ENCODE data around the gene LYZ.

The LYZ gene

DNA sequence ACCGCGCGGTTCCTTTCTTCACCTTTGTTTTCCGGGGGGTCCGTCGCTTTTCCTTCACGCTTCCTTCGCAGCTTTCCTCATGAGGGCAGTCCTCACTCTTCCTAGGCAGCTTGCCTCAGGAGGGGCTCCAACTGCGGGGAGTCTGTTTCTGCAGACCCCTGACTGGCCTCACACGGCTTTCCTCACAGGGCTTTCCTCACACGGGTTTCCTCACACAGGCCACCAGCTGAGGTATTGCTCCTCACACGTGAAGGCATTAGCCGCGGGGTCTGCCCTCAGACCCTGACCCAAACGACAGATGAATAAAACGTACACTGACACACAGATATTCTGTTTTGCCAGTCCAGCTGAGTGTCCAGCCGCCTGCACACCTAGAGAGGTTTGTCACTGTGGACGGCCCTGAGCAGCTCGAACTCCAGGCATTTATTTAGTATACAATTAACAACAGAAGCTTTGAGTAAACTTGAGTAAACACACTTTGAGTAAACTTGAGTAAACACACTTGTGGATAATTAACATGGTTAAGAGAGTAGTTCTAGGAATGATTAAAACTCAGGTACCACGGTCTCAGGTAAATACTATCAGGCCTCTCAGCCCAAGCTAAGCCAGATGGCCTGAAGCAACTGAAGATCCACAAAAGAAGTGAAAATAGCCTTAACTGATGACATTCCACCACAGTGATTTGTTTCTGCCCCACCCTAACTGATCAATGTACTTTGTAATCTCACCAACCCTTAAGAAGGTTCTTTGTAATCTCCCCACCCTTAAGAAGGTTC lies 16.1 kb upstream of the LYZ start:
- no peak overlapping the region for H3K4me3 ChIP-seq (ENCODE audit: low read depth, low read length)
- TF ChIP-seq, protein P1, sequence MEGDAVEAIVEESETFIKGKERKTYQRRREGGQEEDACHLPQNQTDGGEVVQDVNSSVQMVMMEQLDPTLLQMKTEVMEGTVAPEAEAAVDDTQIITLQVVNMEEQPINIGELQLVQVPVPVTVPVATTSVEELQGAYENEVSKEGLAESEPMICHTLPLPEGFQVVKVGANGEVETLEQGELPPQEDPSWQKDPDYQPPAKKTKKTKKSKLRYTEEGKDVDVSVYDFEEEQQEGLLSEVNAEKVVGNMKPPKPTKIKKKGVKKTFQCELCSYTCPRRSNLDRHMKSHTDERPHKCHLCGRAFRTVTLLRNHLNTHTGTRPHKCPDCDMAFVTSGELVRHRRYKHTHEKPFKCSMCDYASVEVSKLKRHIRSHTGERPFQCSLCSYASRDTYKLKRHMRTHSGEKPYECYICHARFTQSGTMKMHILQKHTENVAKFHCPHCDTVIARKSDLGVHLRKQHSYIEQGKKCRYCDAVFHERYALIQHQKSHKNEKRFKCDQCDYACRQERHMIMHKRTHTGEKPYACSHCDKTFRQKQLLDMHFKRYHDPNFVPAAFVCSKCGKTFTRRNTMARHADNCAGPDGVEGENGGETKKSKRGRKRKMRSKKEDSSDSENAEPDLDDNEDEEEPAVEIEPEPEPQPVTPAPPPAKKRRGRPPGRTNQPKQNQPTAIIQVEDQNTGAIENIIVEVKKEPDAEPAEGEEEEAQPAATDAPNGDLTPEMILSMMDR (IDR thresholded peaks at IDR 0.05; ENCODE audit: insufficient read depth, low read depth, low read length, missing control alignments), result no peak
- no peak for DNase-seq (ENCODE audit: low read depth)

DNA sequence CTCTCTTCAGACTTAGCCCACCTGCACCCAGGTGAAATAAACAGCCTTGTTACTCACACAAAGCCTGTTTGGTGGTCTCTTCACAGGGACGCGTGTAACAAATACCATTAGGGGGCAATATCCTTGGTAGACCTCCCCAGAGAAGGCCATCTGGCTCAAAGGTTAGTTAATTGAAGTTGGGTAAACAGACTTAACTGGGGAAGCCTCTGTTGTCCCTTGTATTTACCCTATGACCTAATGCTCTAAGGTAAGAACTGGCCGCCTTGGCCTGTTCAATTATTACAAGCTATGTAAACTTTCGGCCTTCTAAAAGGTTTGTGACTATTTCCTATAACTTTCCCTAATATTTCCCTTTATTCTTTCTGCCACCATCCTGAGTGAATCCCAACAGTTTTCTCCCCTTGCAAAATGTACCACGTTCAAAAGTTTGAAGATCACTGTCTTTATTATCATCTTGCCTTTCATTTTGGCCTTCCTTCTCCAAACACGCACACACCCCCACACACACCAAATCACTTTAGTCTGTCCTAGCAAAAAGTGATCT lies 15.3 kb upstream of the LYZ start:
- H3K4me3 ChIP-seq (ENCODE audit: low read depth, low read length), result no peak overlapping the region
- no peak for DNase-seq (ENCODE audit: low read depth)
- TF ChIP-seq, protein P1 (IDR thresholded peaks at IDR 0.05; ENCODE audit: insufficient read depth, low read depth, low read length, missing control alignments), result no peak

DNA sequence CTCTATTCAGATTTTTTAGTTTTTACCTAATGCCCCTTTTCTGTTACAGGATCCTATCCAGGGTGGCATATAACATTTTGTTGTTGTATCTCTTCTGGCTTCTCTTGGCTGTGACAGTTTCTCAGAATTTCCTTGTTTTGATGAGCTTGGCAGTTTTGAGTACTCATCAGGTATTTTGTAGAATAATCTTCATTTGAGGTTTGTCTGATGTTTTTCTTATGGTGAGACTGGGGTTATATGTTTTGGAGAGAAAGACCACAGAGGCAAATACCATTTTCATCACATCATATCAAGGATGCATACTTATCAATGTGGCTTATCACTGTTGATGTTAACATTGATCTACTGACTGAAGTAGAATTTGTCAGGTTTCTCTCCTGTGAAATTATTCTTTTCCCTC lies 14.0 kb upstream of the LYZ start:
- H3K4me3 ChIP-seq (ENCODE audit: low read depth, low read length), result no peak overlapping the region
- no peak for DNase-seq (ENCODE audit: low read depth)
- TF ChIP-seq, protein P1 (IDR thresholded peaks at IDR 0.05; ENCODE audit: insufficient read depth, low read depth, low read length, missing control alignments), result no peak

DNA sequence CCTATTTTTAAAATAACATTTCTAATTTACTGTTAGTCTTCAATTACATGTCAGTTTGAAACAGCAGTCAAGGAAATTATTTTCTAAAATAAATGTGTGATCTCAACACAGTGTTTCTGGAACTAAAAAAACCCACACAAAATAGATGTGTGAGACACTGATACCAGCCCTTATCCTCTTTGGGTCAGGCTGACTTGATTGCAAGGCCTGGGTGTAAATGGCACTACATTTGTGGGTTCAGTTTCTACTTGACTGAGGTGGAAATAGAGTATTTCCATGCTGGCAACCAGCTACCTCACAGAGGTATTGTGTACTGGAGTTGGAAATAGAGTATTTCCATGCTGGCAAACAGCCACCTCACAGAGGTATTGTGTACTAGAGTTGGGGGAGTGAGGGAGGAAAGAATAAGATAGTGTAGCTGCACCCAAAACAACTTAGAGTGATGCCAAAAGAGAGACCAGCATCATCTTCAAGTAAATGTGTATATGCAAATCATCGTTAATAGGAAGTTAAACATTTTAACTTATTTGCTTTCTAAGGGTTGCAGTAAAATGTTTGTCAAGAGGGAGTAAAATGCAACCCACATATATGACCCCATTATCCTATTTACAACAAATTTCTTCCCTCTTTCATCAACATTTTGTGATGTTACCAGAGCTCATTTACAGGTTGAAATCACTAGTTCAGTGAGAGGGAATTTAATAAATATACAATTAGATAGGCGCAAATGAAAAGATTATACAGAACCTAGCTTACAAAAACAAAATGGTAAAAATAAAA lies 10.7 kb upstream of the LYZ start:
- TF ChIP-seq, protein P1 (IDR thresholded peaks at IDR 0.05; ENCODE audit: insufficient read depth, low read depth, low read length, missing control alignments), result no peak
- no peak for DNase-seq (ENCODE audit: low read depth)
- H3K4me3 ChIP-seq (ENCODE audit: low read depth, low read length), result no peak overlapping the region

- no peak overlapping the region for H3K4me3 ChIP-seq (ENCODE audit: low read depth, low read length)
- TF ChIP-seq, protein P1 (IDR thresholded peaks at IDR 0.05; ENCODE audit: insufficient read depth, low read depth, low read length, missing control alignments), result no peak
- DNase-seq (ENCODE audit: low read depth), result no peak
Observed at GRCh38 chr12:69338120-69338859, 9.9 kb upstream of the LYZ start.

- DNase-seq (ENCODE audit: low read depth), result no peak
- H3K4me3 ChIP-seq (ENCODE audit: low read depth, low read length), result no peak overlapping the region
- TF ChIP-seq, protein P1 (IDR thresholded peaks at IDR 0.05; ENCODE audit: insufficient read depth, low read depth, low read length, missing control alignments), result no peak
Observed at GRCh38 chr12:69338936-69339335, 9.2 kb upstream of the LYZ start.

Data from GM12865 (cell line).